ENCODE results near the gene KLRD1.
"Not testable (repeated sequence)": the region's sequence is repeated elsewhere in the genome, so short reads cannot be mapped to it uniquely, and the experiment has no call there.

KLRD1 gene

GRCh38 chr12:10301103-10301502 lies 6.6 kb upstream of the KLRD1 start:
- Histone ChIP-seq H3K27me3 (ENCODE audit: control insufficient read depth, insufficient read depth, low read length) (no peaks in the 10 kb centered on the region), H3K27ac (ENCODE audit: low read depth, low read length) (no peak overlapping the region), H3K36me3 (ENCODE audit: control insufficient read depth, insufficient read depth, low read length) (no peaks in the 10 kb centered on the region), H3K9ac (ENCODE audit: low read length) (no peak overlapping the region), H3K4me3 (ENCODE audit: low read length) (no peak overlapping the region), H3K4me1 (ENCODE audit: control insufficient read depth, insufficient read depth, low read length) (no peaks in the 10 kb centered on the region)

DNA sequence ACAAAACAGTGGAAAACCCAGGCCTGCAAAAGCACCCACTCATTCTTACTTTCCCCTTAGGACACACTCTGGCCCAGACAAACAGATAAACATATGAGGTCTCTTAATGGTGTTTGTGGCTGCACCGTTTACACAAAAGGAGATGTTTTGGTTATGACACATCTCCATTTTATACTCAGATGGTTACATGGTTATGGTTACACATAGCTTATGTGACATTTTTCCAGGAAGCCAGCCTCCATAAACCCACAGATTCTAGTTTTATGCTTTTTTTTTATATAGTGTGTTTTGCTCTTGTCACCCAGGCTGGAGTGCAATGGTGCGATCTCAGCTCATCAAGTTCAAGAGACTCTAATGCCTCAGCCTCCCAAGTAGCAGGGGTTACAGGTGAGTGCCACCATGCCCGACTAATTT lies 3.5 kb upstream of the KLRD1 start:
- Histone ChIP-seq H3K9ac (ENCODE audit: low read length) (no peak overlapping the region), H3K27ac (ENCODE audit: low read depth, low read length) (no peak overlapping the region), H3K27me3 (ENCODE audit: control insufficient read depth, insufficient read depth, low read length) (no peaks in the 10 kb centered on the region), H3K4me3 (ENCODE audit: low read length) (no peak overlapping the region), H3K36me3 (ENCODE audit: control insufficient read depth, insufficient read depth, low read length) (no peaks in the 10 kb centered on the region), H3K4me1 (ENCODE audit: control insufficient read depth, insufficient read depth, low read length) (no peaks in the 10 kb centered on the region)

DNA sequence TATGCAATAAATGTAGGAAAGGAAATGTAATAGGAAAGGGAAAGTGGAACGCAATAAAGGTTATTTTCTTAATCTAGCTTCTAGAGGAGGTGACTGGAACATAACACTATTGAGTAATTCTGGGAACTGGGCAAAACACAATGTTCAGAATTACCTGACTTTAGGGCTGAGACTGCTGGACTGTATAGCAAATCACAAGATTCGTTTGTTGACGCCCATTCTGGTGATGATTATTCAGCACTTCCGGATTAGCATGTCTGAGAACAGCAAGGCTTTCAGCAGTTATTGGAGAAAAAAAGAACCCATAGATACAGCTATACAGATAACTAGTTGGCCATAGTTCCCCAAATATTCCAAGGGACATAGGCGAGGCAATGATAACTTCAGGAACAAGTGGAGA lies 2.3 kb upstream of the KLRD1 start:
- Histone ChIP-seq H3K27ac (ENCODE audit: low read depth, low read length) (no peak overlapping the region), H3K9ac (ENCODE audit: low read length) (no peak overlapping the region), H3K36me3 (ENCODE audit: control insufficient read depth, insufficient read depth, low read length) (no peaks in the 10 kb centered on the region), H3K4me1 (ENCODE audit: control insufficient read depth, insufficient read depth, low read length) (no peaks in the 10 kb centered on the region), H3K27me3 (ENCODE audit: control insufficient read depth, insufficient read depth, low read length) (no peaks in the 10 kb centered on the region), H3K4me3 (ENCODE audit: low read length) (no peak overlapping the region)

- Histone ChIP-seq H3K9ac (ENCODE audit: low read length) (no peak overlapping the region), H3K4me3 (ENCODE audit: low read length) (no peak overlapping the region), H3K4me1 (ENCODE audit: control insufficient read depth, insufficient read depth, low read length) (no peaks in the 10 kb centered on the region), H3K27ac (ENCODE audit: low read depth, low read length) (no peak overlapping the region), H3K36me3 (ENCODE audit: control insufficient read depth, insufficient read depth, low read length) (no peaks in the 10 kb centered on the region), H3K27me3 (ENCODE audit: control insufficient read depth, insufficient read depth, low read length) (no peaks in the 10 kb centered on the region)
Observed at GRCh38 chr12:10310926-10311720, 3.5 kb downstream of the KLRD1 start.

DNA sequence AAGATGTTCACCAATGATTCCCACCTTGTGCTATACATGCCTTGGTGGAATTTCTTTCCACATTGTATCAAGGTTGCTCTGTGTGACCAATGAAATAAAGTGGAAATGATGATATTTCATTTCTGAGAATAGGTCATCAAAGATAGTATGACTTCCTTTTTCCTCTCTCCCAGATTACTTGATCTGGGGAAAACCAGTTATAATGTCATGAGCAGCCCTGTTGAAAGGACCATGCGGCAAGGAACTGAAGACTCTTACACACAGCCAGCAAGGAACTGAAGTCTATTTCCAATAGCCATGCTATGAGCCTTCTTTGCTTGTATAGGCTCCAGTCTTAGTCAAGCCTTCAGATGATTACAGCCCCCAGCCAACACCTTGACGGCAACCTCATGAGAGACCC lies 11.7 kb downstream of the KLRD1 start:
- Histone ChIP-seq H3K4me1 (ENCODE audit: control insufficient read depth, insufficient read depth, low read length) (no peaks in the 10 kb centered on the region), H3K9ac (ENCODE audit: low read length) (no peak overlapping the region), H3K4me3 (ENCODE audit: low read length) (no peak overlapping the region), H3K36me3 (ENCODE audit: control insufficient read depth, insufficient read depth, low read length) (no peaks in the 10 kb centered on the region), H3K27ac (ENCODE audit: low read depth, low read length) (no peak overlapping the region), H3K27me3 (ENCODE audit: control insufficient read depth, insufficient read depth, low read length) (no peaks in the 10 kb centered on the region)

- Histone ChIP-seq H3K4me1 (ENCODE audit: control insufficient read depth, insufficient read depth, low read length) (no peaks in the 10 kb centered on the region), H3K36me3 (ENCODE audit: control insufficient read depth, insufficient read depth, low read length) (no peaks in the 10 kb centered on the region), H3K4me3 (ENCODE audit: low read length) (no peak overlapping the region), H3K27ac (ENCODE audit: low read depth, low read length) (no peak overlapping the region), H3K9ac (ENCODE audit: low read length) (no peak overlapping the region), H3K27me3 (ENCODE audit: control insufficient read depth, insufficient read depth, low read length) (no peaks in the 10 kb centered on the region)
Observed at GRCh38 chr12:10320643-10321042, 13.0 kb downstream of the KLRD1 start.

GRCh38 chr12:10328691-10329090 lies 21.0 kb downstream of the KLRD1 start:
- H3K36me3 ChIP-seq (ENCODE audit: control insufficient read depth, insufficient read depth, low read length); H3K9ac ChIP-seq (ENCODE audit: low read length); H3K27me3 ChIP-seq (ENCODE audit: control insufficient read depth, insufficient read depth, low read length); H3K4me3 ChIP-seq (ENCODE audit: low read length); H3K27ac ChIP-seq (ENCODE audit: low read depth, low read length); H3K4me1 ChIP-seq (ENCODE audit: control insufficient read depth, insufficient read depth, low read length): not testable (repeated sequence)

DNA sequence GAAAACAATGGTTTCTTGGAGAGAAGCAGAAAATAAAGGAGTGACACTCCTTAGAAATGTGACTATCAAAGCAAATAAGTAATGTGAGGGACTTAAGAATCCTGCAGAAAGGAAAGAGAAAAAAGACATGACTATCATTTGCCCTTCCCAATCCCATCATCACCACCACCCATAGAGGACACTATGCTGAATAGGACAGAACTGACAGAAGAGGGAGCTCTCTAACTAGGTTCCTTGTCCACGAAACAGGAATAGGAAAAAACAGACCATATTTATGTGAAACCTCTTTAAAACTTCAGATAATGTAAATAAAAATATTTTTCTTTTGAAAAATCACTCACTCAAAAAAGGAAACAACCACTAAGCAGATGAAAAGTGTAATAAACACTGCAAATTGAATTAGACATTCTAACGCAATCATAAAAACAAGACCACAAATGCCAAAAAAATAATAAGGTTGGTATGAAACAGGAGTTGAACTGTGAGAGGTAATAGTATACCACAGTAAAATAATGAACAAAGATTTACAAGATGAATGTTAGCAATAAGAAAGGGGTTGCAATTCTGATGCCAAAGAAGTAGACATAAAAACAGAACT lies 24.1 kb downstream of the KLRD1 start:
- H3K36me3 ChIP-seq (ENCODE audit: control insufficient read depth, insufficient read depth, low read length), result no peaks in the 10 kb centered on the region
- H3K9ac ChIP-seq (ENCODE audit: low read length), result no peak overlapping the region
- no peaks in the 10 kb centered on the region for H3K27me3 ChIP-seq (ENCODE audit: control insufficient read depth, insufficient read depth, low read length)
- no peaks in the 10 kb centered on the region for H3K4me1 ChIP-seq (ENCODE audit: control insufficient read depth, insufficient read depth, low read length)
- H3K4me3 ChIP-seq (ENCODE audit: low read length), result no peak overlapping the region
- H3K27ac ChIP-seq (ENCODE audit: low read depth, low read length), result no peak overlapping the region

DNA sequence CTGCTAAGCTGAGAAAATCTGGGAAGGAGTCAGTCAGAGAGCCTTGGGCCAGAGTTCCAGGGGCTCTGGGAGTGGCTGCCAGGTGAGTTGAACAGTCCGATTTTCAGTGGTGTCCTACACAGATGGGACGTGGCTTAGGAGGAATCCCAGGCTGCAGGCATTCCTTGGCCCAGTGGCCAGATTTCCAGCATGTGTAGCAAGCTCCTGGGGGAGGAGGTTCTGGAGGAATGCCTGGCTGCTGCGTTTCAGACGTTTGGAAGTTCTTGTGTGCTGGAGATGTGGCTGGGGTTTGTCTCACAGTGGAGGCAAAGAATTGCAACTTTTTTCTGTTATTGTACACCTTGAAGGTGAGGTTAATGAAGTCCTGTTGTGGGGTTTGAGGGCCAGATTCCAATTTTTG lies 28.5 kb downstream of the KLRD1 start:
- H3K27ac ChIP-seq (ENCODE audit: low read depth, low read length); H3K4me3 ChIP-seq (ENCODE audit: low read length); H3K4me1 ChIP-seq (ENCODE audit: control insufficient read depth, insufficient read depth, low read length); H3K9ac ChIP-seq (ENCODE audit: low read length); H3K27me3 ChIP-seq (ENCODE audit: control insufficient read depth, insufficient read depth, low read length); H3K36me3 ChIP-seq (ENCODE audit: control insufficient read depth, insufficient read depth, low read length): not testable (repeated sequence)

GRCh38 chr12:10338470-10338869 lies 30.8 kb downstream of the KLRD1 start:
- not testable (repeated sequence) for H3K36me3 ChIP-seq (ENCODE audit: control insufficient read depth, insufficient read depth, low read length); H3K27me3 ChIP-seq (ENCODE audit: control insufficient read depth, insufficient read depth, low read length); H3K27ac ChIP-seq (ENCODE audit: low read depth, low read length); H3K4me3 ChIP-seq (ENCODE audit: low read length); H3K4me1 ChIP-seq (ENCODE audit: control insufficient read depth, insufficient read depth, low read length); H3K9ac ChIP-seq (ENCODE audit: low read length)

GRCh38 chr12:10339053-10339840 lies 31.6 kb downstream of the KLRD1 start:
- no peak overlapping the region for H3K9ac ChIP-seq (ENCODE audit: low read length)
- no peaks in the 10 kb centered on the region for H3K27me3 ChIP-seq (ENCODE audit: control insufficient read depth, insufficient read depth, low read length)
- H3K4me3 ChIP-seq (ENCODE audit: low read length), result no peak overlapping the region
- no peaks in the 10 kb centered on the region for H3K36me3 ChIP-seq (ENCODE audit: control insufficient read depth, insufficient read depth, low read length)
- no peaks in the 10 kb centered on the region for H3K4me1 ChIP-seq (ENCODE audit: control insufficient read depth, insufficient read depth, low read length)
- H3K27ac ChIP-seq (ENCODE audit: low read depth, low read length), result no peak overlapping the region

DNA sequence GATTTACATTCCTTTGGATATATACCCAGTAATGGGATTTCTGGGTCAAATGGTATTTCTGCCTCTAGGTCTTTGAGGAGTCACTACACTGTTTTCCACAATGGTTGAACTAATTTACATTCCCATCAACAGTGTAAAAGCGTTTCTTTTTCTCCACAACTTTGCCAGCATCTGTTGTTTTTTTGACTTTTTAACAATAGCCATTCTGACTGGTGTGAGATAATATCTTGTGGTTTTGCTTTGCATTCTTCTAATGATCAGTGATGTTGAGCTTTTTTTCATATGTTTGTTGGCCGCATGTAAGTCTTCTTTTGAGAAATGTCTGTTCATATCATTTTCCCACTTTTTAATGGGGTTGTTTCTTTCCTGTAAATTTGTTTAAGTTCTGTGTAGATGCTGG lies 33.3 kb downstream of the KLRD1 start:
- not testable (repeated sequence) for H3K4me1 ChIP-seq (ENCODE audit: control insufficient read depth, insufficient read depth, low read length); H3K27me3 ChIP-seq (ENCODE audit: control insufficient read depth, insufficient read depth, low read length); H3K9ac ChIP-seq (ENCODE audit: low read length); H3K36me3 ChIP-seq (ENCODE audit: control insufficient read depth, insufficient read depth, low read length); H3K27ac ChIP-seq (ENCODE audit: low read depth, low read length); H3K4me3 ChIP-seq (ENCODE audit: low read length)
